ENCODE measurements around the gene REPS2.
"Not testable (repeated sequence)": the region's sequence is repeated elsewhere in the genome, so short reads cannot be mapped to it uniquely, and the experiment has no call there.

The REPS2 gene

DNA sequence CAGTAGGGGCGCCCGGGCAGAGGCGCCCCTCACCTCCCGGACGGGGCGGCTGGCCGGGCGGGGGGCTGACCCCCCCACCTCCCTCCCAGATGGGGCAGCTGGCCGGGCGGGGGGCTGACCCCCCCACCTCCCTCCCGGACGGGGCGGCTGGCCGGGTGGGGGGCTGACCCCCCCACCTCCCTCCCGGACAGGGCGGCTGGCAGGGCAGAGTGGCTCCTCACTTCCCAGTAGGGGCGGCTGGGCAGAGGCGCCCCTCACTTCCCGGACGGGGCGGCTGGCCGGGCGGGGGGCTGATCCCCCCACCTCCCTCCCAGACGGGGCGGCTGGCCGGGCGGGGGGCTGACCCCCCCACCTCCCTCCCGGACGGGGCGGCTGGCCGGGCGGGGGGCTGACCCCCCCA is 18.5 kb downstream of the REPS2 start:
- DNase-seq, result not testable (repeated sequence)

DNA sequence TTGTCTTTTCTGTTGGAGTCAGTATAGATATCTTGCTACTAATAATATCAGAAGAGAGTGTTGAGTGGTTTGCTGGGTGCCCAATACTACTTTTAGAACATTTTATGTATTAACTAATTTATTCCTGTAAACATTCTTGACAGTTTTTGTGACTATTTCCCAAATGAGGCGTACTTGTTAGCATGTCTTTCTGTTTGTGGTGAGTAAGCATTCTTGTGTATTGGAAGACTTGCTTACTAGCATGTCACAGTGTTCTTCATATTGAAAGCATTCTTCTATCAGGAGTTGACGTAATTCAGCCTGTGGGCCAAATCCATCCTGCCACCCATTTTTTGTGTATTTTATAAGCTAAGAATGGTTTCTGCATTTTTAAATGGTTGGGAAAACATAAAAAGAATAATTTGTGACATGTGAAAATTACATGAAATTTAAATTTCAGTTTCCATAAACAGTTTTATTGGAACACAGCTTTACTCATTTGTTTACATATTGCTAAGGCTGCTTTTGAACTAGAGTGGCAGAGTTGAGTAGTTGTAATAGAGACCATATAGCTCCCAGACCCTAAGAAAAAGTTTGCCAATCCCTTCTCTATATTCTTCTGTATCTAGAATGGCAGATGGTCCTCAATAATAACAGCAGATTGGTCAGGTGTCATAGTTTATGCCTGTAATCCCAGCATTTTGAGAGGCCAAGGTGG is 20.4 kb downstream of the REPS2 start:
- no peak for DNase-seq

DNA sequence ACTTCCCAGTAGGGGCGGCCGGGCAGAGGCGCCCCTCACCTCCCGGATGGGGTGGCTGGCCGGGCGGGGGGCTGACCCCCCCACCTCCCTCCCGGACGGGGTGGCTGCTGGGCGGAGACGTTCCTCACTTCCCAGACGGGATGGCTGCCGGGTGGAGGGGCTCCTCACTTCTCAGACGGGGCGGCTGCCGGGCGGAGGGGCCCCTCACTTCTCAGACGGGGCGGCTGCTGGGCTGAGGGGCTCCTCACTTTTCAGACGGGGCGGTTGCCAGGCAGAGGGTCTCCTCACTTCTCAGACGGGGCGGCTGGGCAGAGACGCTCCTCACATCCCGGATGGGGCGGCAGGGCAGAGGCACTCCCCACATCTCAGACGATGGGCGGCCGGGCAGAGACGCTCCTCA is 22.3 kb downstream of the REPS2 start:
- DNase-seq, result not testable (repeated sequence)

DNA sequence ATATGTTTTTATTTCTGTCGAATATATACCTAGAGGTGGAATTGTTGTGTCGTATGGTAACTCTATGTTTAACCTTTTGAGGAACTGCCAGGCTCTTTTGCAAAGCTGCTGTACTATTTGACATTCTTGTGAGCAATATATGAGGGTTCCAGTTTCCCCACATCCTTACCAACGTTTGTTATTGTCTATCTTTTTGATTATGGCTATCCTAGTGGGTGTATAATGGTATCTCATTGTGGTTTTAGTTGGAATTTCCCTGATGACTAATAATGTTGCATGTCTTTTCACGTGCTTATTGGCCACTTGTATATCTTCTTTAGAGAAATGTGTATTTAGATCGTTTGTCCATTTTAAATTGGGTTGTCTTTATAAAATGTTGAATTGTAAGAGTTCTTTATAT is 24.5 kb downstream of the REPS2 start:
- no peak for DNase-seq

DNA sequence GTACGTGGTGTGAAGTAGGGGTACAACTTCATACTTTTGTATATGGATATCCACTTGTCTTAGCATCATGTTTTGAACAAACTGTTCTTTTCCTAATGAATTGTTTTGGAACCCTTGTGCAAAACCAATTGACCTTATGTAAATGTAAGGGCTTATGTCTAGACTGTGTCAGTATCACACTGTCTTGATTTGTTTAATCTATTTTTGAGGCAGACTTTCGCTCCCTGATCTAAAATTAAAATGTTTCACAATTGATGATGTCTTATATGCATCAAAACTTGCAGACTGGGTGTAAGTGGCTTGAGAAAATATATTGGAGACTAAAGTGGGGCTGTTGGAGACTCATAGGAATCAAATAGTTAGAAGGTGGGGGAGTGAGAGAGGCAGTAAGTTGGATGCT is 25.2 kb downstream of the REPS2 start:
- DNase-seq, result no peak

DNA sequence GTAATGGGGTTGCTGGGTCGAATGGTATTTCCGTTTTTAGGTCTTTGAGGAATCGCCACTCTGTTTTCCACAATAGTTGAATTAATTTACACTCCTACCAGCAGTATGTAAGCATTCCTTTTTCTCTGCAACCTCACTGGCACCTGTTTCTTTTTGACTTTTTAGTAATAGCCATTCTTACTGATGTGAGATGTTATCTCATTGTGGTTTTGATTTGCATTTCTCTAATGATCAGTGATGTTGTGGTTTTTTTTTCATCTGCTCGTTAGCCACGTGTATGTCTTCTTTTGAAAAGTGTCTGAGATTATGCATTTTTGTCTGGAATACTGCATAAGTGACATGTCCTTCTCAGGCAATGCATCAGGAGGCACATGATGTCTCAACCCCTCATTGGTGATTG is 28.8 kb downstream of the REPS2 start:
- no peak for DNase-seq

DNA sequence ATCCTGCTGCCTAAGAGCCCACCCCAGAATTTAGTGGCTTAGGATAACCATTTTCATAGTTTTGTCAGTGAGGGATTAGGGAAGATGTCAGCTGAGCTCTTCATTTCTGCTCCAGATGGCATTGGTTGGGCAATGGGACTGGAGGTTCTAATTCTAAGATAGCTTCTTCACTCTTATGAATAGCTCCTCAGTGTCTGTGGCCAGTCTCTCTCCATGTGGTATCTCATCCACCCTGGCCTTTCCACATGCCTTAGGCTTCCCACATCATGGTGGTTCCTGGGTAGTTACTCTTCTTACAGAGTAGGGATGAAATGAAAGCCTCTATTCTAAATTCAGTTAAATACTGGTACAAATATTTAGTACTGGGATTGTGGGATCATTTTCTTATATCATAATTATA is 31.3 kb downstream of the REPS2 start:
- no peak for DNase-seq

DNA sequence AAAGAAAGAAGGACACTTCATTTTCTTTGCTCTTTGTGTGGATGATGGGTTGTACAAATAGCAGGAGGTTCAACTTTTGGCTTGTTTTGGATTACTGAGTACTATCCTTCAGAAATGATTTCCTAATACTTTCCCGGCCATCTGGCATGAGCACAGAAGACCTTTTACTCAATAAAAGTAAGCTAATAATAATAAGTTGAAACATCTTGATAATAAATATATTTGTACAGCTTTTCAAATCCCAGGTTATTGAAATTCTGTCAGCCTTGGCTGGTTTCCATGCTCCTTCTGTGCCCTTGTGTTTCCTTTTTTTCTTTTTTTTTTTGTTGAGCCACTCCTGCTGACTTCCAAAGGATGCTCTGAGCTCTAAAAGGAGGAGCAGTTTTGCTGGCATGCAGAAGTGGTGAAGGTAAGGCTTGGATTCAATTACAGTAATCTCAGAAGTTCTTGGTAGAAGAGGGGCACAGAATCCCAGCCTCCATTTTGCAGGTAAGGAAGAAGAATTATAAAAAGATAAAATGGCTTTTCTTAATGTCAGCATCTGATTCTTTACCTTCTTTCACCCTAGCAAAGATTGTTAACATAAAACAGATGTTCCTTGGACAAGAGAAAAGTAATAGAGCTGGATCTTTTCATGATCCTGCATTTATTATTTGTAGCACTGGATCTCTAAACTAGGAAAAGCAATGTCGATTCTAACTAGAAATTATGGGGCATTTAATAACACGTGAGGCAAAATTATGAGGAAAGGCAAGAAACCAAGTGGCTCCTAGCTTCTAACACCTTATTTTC is 31.9 kb downstream of the REPS2 start:
- DNase-seq, result no peak

DNA sequence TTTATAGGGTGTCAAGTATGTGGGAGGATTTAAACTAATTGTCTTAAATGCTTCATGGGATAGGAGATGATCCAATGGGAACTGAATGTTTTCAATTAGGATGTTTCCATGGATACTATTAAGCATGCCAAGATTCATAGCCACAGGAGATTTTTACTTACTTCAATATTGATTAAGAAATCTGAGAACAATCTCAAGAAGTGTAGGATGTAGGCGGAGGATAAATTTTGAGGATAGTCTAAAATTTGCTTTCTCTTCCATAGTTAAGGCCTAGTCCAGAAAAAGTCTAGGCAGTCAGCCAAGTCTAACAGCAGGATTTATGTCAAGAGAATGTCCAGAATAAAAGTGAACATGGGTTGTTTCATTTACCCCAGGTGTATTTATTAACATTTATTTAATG is 32.8 kb downstream of the REPS2 start:
- DNase-seq, result no peak

DNA sequence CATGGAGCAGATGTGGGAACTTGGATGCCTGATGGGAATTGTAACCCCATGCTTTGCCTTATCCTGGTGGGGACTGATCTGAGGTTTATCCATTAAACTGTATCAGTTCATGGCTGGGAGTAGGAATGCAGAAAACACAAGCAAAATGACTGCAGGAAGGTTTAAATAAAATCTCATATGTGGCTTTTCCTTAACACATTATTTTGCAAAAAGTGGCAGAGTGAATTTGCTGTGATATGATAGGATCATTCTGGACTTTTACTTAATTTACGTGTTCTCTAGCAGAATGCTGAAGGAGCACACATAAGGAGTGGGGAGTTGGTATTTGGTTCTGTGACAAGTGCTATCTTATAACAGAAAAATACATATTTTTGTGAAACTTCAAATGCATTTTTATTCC is 34.8 kb downstream of the REPS2 start:
- DNase-seq, result no peak

DNA sequence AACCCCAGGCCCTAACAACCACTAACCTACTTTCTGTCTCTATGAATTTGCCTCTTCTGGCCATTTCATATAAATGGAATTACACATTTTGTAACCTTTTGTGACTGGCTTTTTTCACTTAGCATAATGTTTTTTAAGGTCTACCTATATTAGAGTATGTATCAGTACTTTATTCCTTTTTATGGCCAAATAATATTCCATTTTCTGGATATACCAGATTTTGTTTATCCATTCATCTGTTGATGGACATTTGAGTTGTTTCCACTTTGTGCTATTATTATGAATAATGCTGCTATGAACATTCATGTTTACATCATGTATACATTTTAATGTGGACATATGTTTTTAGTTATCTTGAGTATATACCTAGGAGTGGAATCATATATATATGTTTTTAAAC is 35.5 kb downstream of the REPS2 start:
- DNase-seq, result no peak

DNA sequence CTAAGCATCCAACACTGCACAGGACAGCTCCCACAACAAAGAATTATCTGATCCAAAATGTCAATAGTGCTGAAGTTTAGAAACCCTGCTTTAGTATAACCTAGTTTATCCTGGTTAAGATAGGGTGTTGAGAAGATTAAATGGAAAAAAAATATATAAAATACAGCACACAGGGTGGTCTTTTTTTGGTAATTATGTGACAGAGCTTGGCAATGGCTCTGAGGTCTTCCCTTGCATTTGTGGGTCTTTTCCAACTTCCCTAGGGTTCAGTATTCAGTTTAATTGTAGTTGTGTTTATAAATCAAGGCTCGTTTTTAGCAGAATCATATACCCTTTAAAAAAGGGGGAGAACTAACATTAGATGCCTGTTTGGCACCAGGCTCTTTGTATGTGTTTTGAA is 36.6 kb downstream of the REPS2 start:
- DNase-seq, result no peak

DNA sequence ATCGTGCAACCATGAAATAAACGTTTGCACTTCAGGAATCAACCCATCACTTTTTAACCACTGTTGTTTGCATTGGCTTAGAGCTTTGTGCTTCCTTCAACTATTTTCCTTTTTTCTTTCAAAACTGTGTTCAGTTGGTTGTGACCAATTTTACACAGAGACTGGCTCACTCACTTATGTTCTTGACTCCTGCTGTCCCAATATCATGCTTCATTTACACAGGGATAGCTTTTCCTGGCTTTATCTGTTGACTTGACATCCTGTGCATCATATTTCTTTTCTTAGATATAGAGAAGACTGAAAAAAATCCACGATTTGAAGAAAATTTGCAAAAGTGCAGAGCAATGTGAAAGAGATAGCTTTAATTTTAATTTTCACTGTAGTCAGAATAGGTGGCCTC is 38.8 kb downstream of the REPS2 start:
- DNase-seq, result no peak

DNA sequence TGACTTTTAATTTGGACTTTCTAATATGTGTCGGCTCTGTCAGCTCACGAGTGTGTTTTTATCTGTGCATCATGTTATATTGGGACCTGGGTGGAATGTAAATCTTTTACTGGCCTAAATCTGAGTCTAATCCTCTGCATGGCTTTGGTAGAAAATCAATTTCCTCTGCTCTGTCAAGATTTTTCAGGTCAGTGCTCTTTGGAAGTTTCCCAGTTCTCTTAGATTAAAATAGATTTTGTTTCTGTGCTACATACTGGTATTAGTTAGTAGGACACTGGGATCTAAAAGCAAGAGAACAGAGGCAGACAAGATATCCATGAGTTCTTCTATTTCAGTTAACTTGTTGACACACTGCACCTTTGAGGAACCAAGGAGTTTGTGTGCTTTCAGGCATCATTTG is 39.7 kb downstream of the REPS2 start:
- DNase-seq, result no peak

DNA sequence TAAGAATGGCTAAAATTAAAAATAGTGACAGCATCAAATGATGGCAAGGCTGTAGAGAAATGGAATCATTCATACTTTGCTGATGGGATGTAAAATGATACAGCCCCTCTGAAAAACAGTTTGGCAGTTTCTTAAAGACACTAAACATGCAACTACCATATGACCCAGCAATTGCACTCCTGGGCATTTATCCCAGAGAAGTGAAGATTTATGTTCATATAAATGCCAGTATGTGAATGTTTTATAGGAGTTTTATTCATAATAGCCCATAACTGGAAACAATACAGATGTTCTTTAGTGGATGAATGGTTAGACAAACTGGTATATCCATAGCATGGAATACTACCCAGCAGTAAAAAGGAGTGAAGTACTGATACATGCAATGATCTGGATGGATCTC is 43.3 kb downstream of the REPS2 start:
- DNase-seq, result no peak

DNA sequence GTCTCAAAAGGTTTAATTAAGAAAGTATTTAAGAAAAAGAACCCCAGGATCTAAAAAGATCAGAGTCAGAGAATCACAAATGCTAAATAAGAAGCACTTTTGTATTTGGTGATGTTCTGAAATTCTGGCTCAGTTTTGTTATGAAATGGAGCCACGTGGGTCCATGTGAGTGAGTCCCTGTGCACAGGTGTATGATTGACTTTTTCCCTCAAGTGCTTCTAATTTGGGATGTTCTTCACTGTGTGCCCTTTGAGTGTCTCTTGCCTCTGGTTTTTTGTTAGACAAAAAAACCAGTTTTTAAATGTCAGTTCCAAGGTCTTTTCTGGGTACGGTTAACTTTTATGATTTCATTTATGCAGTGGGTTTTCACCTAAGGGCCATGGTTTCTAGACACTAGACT is 44.4 kb downstream of the REPS2 start:
- no peak for DNase-seq

DNA sequence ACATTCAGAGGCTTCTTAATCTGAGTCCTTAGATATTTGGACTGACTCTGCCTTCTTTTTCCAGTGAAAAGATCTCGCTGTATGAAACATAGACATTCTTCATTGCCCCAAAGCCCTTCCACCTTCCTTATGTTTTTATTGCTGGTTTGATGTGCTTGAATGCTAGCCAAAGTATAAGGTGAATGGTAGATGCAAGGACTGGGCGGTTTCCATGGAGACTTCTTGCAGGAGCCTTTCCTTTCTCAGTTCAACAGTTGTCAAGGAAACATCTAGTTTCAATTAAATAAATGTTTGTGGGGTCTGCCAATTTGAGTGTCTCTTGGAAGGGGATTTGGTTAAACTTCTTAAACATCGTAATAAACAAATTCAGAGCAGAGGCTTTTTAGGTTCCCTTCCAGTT is 46.0 kb downstream of the REPS2 start:
- DNase-seq, result no peak

DNA sequence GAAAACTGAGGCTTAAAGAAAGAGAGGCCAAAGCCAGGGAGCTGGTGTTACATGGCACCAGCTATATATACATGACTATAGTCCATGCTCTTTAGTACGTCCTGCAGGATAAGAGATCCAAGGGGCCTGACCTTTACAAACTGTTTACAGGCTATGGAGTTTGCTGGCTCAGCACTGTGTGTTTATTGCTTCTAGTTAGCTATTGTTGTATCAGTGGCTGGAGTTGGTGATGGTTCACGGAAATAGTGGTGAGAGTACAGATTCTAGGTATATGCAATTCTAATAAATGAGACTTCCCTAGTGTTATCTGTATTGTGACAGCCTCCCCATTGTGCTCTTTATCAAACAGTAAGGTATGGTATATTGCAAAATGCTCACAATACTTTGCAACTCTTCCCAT is 46.5 kb downstream of the REPS2 start:
- DNase-seq, result no peak

DNA sequence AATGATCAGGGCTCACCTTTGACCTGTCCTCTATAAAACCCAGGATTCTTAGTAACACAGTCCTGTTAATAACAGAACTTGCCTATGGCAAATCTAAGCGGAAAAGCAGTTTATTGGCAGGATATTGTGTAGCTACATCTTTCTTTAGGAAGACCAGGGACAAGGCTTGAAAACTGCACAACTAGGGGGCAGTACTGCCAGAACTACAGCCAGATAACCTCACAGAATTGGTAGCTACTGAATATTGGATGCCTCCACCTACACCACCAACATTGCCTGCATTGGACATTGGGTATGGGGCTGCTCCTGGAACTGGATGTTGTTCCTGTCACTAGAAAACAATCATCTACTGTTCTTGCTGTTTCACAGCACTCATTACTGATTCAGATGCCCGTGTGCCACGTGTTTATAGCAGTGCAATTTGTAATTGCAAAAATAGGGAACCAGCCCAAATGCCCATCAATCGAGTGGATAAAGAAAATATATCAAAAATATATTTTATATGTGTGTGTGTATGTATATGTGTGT is 47.4 kb downstream of the REPS2 start:
- DNase-seq, result no peak

DNA sequence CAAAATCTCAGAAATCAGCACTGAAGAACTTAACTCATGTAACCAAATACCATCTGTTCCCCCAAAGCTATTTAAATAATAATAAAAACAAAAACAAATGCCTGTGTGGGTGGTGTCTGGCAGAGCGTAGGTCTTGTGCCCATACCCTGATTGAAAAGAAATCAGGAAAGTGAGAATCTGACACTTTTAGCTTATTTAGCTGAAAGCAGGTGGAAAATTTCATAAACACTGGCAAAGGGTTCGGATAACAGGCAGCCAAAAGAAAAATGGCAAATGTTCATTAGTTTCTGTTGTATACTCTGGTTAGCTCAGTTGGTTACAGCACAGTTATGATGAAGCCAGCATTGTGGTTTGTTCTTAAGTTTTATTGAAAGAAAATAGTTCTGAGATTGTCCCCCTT is 48.3 kb downstream of the REPS2 start:
- no peak for DNase-seq

DNA sequence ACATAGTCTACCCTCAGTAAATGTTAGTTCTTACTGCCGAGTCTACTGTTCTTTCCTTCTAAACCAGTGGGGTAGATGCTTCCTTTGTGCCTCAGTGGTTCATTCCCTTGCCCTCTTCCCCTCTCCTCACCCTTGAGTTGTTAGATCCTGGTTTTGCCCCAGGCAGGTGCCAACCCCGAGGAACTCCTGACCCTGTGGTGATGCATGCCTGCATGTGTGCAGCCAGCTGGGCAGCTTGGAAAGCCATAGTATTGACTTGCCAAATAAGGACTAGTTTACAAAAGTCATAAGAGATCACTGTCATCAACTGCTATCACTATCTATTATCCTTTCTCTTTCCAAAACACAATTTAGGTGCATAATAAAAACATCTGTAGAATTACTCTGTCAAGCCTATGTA is 50.9 kb downstream of the REPS2 start:
- DNase-seq, result no peak

DNA sequence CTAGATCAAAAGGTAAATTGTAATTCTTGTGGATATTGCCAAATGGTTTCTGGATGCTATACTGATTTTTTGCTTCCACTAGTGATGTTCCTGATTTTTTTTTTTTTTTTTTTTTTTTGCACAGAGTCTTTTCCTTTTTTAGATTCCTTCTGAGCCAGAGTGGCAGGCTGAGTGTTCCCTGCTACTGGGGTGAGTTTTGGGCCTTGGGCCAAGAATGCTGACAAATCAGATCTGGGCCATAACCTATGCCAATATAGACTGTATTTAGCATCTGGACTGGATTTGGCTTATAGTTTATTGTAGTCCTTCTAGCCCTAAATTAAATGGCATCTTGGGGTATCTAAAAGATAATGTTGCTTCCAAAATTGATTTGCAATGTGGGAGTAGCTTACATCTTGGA is 52.8 kb downstream of the REPS2 start:
- no peak for DNase-seq

DNA sequence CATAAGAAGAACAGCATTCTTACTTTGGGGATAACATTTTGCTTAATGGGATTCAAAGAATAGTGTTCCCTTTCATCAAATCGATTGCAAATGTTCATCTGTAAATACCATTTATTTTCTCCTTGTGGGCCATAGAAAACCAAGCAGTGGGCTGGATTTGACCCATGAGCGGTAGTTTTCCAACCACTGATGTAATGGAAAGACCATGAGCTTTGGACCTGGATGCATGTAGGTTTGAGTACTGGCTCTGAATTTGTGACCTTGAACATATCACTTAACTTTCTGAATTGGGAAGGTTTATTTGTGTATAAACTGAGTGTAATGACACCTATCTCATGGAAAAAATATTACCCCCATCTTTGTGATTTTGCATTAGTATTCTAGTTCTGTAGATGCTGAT is 54.3 kb downstream of the REPS2 start:
- DNase-seq, result no peak

DNA sequence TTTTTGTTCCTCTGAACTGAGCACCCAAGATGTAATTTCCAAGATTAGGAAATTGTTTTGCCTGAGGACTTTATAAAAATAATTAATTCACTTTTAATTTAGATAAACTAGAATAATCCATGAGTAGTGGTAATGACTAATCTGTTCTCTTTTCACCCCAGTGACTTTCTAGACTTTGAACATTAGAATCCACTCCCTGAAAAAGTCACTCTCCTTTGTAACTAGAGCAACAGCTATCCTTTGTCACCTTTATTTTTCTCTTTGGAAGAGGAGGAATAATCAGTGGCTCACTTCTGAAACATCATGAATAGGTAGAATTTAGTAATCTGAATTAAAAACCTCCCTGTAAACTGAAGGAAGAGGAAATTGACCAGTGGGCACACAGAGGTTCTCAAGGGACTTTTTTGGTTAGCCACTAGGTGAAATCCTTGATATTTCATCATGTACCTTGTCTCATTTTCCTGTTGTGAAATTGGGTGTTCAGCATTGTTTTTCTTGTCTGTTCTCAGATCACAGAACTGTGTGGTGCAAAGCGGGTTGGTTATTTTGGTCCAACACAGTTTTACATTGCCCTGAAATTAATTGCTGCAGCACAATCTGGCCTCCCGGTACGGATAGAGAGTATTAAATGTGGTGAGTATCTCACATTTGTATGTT is 59.4 kb downstream of the REPS2 start:
- DNase-seq, result no peak
